NCI-H510A (cell line): ENCODE results near the gene HSPG2.

Experiments used
- DNase-seq: peaks from one replicate; lab custom pipeline; 2025; lab: John Stamatoyannopoulos, UW

The HSPG2 gene

GRCh38 chr1:21879928-21880618 lies 57.0 kb downstream of the HSPG2 start:
- DNase-seq = no peak

- no peak for DNase-seq
Observed at GRCh38 chr1:21878840-21879478, 58.2 kb downstream of the HSPG2 start.

- DNase-seq = no peak
Observed at GRCh38 chr1:21878009-21878773, 58.9 kb downstream of the HSPG2 start.

GRCh38 chr1:21876267-21876666 lies 60.8 kb downstream of the HSPG2 start:
- no peak for DNase-seq

- no peak for DNase-seq
Observed at GRCh38 chr1:21875621-21876063, 61.5 kb downstream of the HSPG2 start.

GRCh38 chr1:21874778-21875547 lies 62.1 kb downstream of the HSPG2 start:
- no peak for DNase-seq

- peak; percentile 71 for DNase-seq
Observed at GRCh38 chr1:21874328-21874727, 62.8 kb downstream of the HSPG2 start.

- no peak for DNase-seq
Observed at GRCh38 chr1:21873761-21874160, 63.3 kb downstream of the HSPG2 start.

GRCh38 chr1:21873174-21873573 lies 63.9 kb downstream of the HSPG2 start:
- DNase-seq = no peak

GRCh38 chr1:21872445-21873079 lies 64.5 kb downstream of the HSPG2 start:
- no peak for DNase-seq

GRCh38 chr1:21871943-21872342 lies 65.2 kb downstream of the HSPG2 start:
- DNase-seq = no peak

- DNase-seq = no peak
Observed at GRCh38 chr1:21870611-21871010, 66.5 kb downstream of the HSPG2 start.

GRCh38 chr1:21869620-21870121 lies 67.4 kb downstream of the HSPG2 start:
- DNase-seq = no peak

GRCh38 chr1:21868941-21869454 lies 68.1 kb downstream of the HSPG2 start:
- no peak for DNase-seq

- no peak for DNase-seq
Observed at GRCh38 chr1:21868482-21868881, 68.6 kb downstream of the HSPG2 start.

- no peak for DNase-seq
Observed at GRCh38 chr1:21867451-21867996, 69.6 kb downstream of the HSPG2 start.

- DNase-seq = no peak
Observed at GRCh38 chr1:21866707-21867043, 70.4 kb downstream of the HSPG2 start.

GRCh38 chr1:21865943-21866706 lies 71.0 kb downstream of the HSPG2 start:
- DNase-seq = peak; percentile 49

GRCh38 chr1:21865609-21865942 lies 71.5 kb downstream of the HSPG2 start:
- DNase-seq = no peak

- no peak for DNase-seq
Observed at GRCh38 chr1:21864730-21865129, 72.4 kb downstream of the HSPG2 start.

- no peak for DNase-seq
Observed at GRCh38 chr1:21863981-21864380, 73.1 kb downstream of the HSPG2 start.
